Gastrocnemius medialis (tissue), 4 donors: ENCODE results near the gene ARID5B. TPM values are rescaled to one million over a fixed set of nuclear protein-coding genes. Genes with fewer than 3 reads are reported as not detected.

Source experiments
- ATAC-seq, 2 donors: fragments of 150-250 bp; one replicate each; pipeline ENCODE4 v1.9.1; 2016
- DNase-seq, 2 donors: peaks; one replicate each; pipeline ENCODE4 v3.0.0-alpha.2; 2019
- H3K27ac ChIP-seq, 4 donors: fragments of 200-600 bp; sonication (generic); 1 replicate in 1 of 4; 2 replicates in 3 of 4; pipeline ENCODE4 v1.5.1; 2016 to 2018; ENCODE audit warnings: mild to moderate bottlenecking in 2 of 4, moderate library complexity in 1 of 4
- H3K27me3 ChIP-seq, 3 donors: fragments of 200-600 bp; sonication (generic) in 2 of 3; 1 replicate in 1 of 3; 2 replicates in 2 of 3; pipeline versions ENCODE4 v1.5.1 to v1.6.0; 2016 to 2019; ENCODE audit warnings: mild to moderate bottlenecking in 1 of 3, moderate library complexity in 1 of 3
- H3K36me3 ChIP-seq, 2 donors: fragments of 200-600 bp; sonication (generic) in 1 of 2; one replicate each; pipeline ENCODE4 v1.5.1; 2017 to 2018
- H3K4me1 ChIP-seq, 2 donors: fragments of 200-600 bp; sonication (generic) in 1 of 2; one replicate each; pipeline ENCODE4 v1.5.1; 2016 to 2017; ENCODE audit warnings: mild to moderate bottlenecking in 2 of 2
- H3K4me3 ChIP-seq, 4 donors: fragments of 200-600 bp; sonication (generic) in 3 of 4; 1 replicate in 1 of 4; 2 replicates in 3 of 4; pipeline ENCODE4 v1.5.1; 2016 to 2019; ENCODE audit warnings: mild to moderate bottlenecking in 2 of 4
- H3K9me3 ChIP-seq, 3 donors: fragments of 200-600 bp; sonication (generic) in 2 of 3; 1 replicate in 1 of 3; 2 replicates in 2 of 3; pipeline ENCODE4 v1.5.1; 2016 to 2019
- POLR2A ChIP-seq, 2 donors: fragments of 450-650 bp; IDR thresholded peaks; one replicate each; pipeline ENCODE4 v1.6.1; 2017; ENCODE audit warnings: antibody characterized with exemption in 2 of 2, mild to moderate bottlenecking in 2 of 2, moderate library complexity in 2 of 2
- in situ Hi-C, 4 donors: fragments of 200-750 bp; cut with MboI; loops; one replicate each; pipeline versions ENCODE4 v1.15.0 to v1.8.0; 2017; ENCODE audit warnings: low sequenced_read_pairs in 4 of 4
- intact Hi-C: fragments of 100-400 bp; cut with DNase I; formaldehyde crosslinking; loops from one replicate; pipeline ENCODE4 v1.15.1; 2023; ENCODE audit warnings: low total_unique reads
- total RNA-seq, 4 donors: library from RNA; depleted of rRNA; stranded (reverse); fragments of >200 nt; gene quantifications; one replicate each; pipeline versions ENCODE4 v1.1.0 to v1.2.3, GENCODE V29; 2016
- TF ChIP-seq, protein P1 (sequence below), 5 experiments: fragments of 450-650 bp in 3 of 5; fragments of 200-600 bp in 2 of 5; sonication (generic) in 2 of 5; IDR thresholded peaks in 4 of 5; conservative IDR thresholded peaks in 1 of 5; 1 replicate in 4 of 5; 2 replicates in 1 of 5; pipeline ENCODE4 v1.5.1; 2016 to 2019; ENCODE audit warnings: antibody characterized with exemption in 5 of 5, mild to moderate bottlenecking in 3 of 5, moderate library complexity in 3 of 5

Gene ARID5B
- total RNA-seq, 4 donors from 2014 or later = 156 to 512 (median 263) TPM

DNA sequence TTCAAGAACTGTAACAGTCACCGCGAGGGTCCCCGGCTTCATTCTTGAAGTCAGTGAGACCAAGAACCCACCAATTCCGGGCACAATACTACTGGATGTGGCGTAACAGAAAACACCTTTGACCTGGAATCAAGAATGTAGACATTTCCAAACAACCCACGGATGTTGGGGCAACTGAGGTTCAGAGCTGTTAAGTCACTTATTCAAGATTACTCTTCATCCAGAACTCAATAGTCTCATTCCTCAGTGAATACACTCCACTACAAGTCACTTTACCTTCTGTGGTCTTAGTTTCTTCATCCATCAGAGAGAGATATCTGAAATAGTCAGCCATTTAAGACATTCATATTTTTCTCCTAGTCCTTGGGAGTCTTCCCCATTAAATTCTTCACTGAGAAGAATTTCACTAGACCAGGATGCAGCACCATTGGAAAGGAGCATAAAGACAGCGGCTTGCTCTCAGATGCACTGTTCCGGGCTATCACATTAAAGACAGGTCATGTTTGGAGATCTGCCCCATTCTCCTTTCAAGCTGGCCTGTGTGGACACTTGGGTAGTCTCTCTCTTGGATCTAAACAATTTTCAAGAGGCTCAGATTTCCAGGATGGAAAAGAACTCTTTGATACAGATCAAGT, 32.3 kb upstream of the ARID5B start:
- intact Hi-C loops = no loop called here
- H3K27ac ChIP-seq = no peak overlapping the region
- H3K36me3 ChIP-seq = no peaks in the 10 kb centered on the region

DNA sequence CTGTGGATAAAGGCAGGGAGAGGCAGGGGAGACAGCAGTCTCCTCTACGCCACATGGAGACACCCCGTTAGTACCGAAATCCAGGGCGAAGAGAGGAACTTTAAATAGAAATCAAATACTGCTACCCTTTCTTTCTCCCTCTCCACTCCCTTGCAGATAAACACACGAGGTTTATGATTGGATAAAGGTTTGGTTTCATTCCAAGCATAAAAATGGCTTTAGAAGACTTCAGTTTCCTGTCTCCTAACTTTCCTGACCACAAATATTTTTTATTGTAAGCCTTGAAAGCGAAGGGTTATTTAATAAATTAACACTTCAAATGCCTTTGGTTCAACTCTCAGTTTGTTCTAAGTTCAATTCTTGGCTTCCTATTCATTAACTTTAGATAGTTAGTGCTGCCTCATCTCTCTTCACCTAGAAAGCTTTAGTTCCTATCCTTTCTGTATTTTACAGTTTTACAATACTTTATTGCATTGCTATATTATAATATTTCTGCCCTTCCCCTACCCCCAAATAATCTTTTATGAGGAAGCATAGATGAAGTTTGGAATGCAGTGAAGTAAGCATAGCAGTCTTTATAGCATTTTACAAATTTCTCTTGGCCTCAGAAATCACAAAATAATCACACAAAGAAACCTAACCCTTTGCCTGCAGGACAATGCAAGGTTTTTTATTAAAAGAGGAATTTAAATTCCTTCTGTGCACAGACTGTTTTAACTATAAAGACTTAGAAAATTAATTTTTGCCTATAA, 31.5 kb upstream of the ARID5B start:
- Histone ChIP-seq H3K4me3 (no peak overlapping the region), H3K9me3 (no peaks in the 10 kb centered on the region), H3K27ac (no peak overlapping the region), H3K36me3 (no peaks in the 10 kb centered on the region), H3K27me3 (no peaks in the 10 kb centered on the region), H3K4me1 (peaks cover 0 to 5% of the 10 kb centered on the region in 2 donors)
- no peak for DNase-seq
- intact Hi-C loops = no loop called here
- TF ChIP-seq POLR2A (IDR thresholded peaks at IDR 0.05) = no peak
- TF ChIP-seq, protein P1, sequence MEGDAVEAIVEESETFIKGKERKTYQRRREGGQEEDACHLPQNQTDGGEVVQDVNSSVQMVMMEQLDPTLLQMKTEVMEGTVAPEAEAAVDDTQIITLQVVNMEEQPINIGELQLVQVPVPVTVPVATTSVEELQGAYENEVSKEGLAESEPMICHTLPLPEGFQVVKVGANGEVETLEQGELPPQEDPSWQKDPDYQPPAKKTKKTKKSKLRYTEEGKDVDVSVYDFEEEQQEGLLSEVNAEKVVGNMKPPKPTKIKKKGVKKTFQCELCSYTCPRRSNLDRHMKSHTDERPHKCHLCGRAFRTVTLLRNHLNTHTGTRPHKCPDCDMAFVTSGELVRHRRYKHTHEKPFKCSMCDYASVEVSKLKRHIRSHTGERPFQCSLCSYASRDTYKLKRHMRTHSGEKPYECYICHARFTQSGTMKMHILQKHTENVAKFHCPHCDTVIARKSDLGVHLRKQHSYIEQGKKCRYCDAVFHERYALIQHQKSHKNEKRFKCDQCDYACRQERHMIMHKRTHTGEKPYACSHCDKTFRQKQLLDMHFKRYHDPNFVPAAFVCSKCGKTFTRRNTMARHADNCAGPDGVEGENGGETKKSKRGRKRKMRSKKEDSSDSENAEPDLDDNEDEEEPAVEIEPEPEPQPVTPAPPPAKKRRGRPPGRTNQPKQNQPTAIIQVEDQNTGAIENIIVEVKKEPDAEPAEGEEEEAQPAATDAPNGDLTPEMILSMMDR (IDR thresholded peaks at IDR 0.05 in 4 of 5, conservative IDR thresholded peaks at IDR 0.05 in 1 of 5) = no peak
- no peak for ATAC-seq
- in situ Hi-C loops = no loop called here

More for the DNA sequence above, 32.3 kb upstream of the ARID5B start:
- in situ Hi-C loops = no loop called here
- no peak for DNase-seq
- no peak for TF ChIP-seq POLR2A (IDR thresholded peaks at IDR 0.05)
- TF ChIP-seq, protein P1 (IDR thresholded peaks at IDR 0.05 in 4 of 5, conservative IDR thresholded peaks at IDR 0.05 in 1 of 5) = no peak
- Histone ChIP-seq H3K9me3 (no peaks in the 10 kb centered on the region), H3K27me3 (no peaks in the 10 kb centered on the region), H3K4me1 (peaks cover 0 to 5% of the 10 kb centered on the region in 2 donors), H3K4me3 (no peak overlapping the region)
- no peak for ATAC-seq

DNA sequence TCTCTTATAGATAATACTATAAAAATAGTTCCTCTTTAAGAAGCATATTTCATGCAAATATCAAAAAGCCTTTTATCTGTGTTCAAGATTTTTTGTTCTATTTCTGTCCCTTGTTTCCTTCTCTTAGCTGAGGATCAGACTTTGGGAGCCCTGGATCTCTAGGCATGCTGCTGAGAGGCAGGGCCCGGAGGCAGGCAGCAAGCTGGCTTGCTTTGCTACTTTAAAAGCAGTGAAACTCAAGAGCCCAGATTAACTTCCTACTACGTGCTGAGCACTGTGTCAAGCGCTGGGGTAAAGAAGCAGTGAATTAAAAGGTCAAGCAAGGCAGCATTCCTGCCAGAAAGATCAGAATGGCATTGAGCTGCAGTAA, 31.0 kb upstream of the ARID5B start:
- no peak overlapping the region for H3K4me3 ChIP-seq
- in situ Hi-C loops = no loop called here
- ATAC-seq (no peak), DNase-seq (no peak)
- no peak overlapping the region for H3K27ac ChIP-seq
- peaks cover 0 to 5% of the 10 kb centered on the region in 2 donors for H3K4me1 ChIP-seq
- H3K36me3 ChIP-seq = no peaks in the 10 kb centered on the region
- no peaks in the 10 kb centered on the region for H3K27me3 ChIP-seq
- no peaks in the 10 kb centered on the region for H3K9me3 ChIP-seq
- intact Hi-C loops = no loop called here
- no peak for TF ChIP-seq POLR2A (IDR thresholded peaks at IDR 0.05)
- TF ChIP-seq, protein P1 (IDR thresholded peaks at IDR 0.05 in 4 of 5, conservative IDR thresholded peaks at IDR 0.05 in 1 of 5) = no peak

DNA sequence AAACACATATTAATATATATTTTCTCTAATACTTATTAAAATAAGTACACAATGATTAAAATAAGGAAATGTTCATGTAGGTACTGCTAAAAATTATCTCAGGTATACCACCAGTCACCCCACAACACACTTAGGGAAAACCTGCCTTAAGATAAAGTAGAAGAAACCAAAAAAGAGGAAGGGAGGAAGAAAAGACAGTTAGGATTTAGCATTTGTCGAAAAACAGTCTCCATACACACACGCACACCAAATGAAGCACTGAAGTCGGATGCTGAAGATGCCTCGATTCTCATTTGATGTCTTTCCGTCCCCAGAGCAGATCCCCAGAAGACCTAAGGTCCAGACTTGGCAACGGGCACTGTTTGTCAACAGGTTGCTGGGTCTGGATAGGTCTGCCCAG, 30.0 kb upstream of the ARID5B start:
- DNase-seq (no peak), ATAC-seq (no peak)
- H3K27me3 ChIP-seq = no peaks in the 10 kb centered on the region
- H3K27ac ChIP-seq = no peak overlapping the region
- H3K36me3 ChIP-seq = no peaks in the 10 kb centered on the region
- no peak overlapping the region for H3K4me3 ChIP-seq
- in situ Hi-C loops = no loop called here
- intact Hi-C loops = no loop called here
- TF ChIP-seq, protein P1 (IDR thresholded peaks at IDR 0.05 in 4 of 5, conservative IDR thresholded peaks at IDR 0.05 in 1 of 5) = no peak
- no peak for TF ChIP-seq POLR2A (IDR thresholded peaks at IDR 0.05)
- no peaks in the 10 kb centered on the region for H3K9me3 ChIP-seq
- peaks cover 0 to 5% of the 10 kb centered on the region in 2 donors for H3K4me1 ChIP-seq
